Coronary artery (tissue), 2 donors: ENCODE measurements around the gene CNFN.

Source experiments
- DNase-seq: peaks from one replicate; pipeline ENCODE4 v3.0.0-alpha.2; 2017; ENCODE audit warnings: low spot score
- H3K27ac ChIP-seq, 2 donors: fragments of 200-600 bp; sonication (generic); one replicate each; pipeline ENCODE4 v1.5.1; 2016 to 2019
- H3K4me3 ChIP-seq: fragments of 200-600 bp; sonication (generic); 2 replicates; pipeline ENCODE4 v1.5.1; 2016; ENCODE audit warnings: mild to moderate bottlenecking, moderate library complexity
- TF ChIP-seq, protein P1 (sequence below): fragments of 200-600 bp; sonication (generic); IDR thresholded peaks from one replicate; pipeline ENCODE4 v1.5.1; 2019; ENCODE audit warnings: antibody characterized with exemption

CNFN gene, protein sequence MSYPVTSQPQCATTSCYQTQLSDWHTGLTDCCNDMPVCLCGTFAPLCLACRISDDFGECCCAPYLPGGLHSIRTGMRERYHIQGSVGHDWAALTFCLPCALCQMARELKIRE

DNA sequence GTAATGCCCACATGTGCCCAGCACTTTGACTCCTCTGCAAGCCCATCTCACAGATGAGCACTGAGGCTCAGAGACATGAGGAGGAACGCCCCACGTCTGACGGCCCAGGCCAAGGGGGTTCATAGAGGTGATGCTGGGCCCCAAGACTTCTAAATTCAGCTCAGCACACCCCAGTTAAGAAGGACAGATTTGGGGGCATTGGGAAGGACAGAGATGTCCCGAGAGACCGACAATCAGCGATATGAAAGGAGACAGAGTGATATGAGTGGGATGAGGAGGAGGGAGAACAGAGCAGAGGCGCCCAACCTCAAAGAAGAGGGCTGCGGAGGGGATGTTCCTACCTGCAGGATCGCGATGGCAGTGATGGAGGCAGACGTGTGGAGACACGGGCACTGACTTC, at the start of gene CNFN:
TSS of gene CNFN (minus strand) at position 399 of the 400 bp plus-strand sequence. CDS start 1,260 bp downstream, outside the sequence.
- Histone ChIP-seq H3K27ac (no peak within 1 kb of the TSS), H3K4me3 (no peak within 1 kb of the TSS)
- DNase-seq = no peak
- TF ChIP-seq, protein P1, sequence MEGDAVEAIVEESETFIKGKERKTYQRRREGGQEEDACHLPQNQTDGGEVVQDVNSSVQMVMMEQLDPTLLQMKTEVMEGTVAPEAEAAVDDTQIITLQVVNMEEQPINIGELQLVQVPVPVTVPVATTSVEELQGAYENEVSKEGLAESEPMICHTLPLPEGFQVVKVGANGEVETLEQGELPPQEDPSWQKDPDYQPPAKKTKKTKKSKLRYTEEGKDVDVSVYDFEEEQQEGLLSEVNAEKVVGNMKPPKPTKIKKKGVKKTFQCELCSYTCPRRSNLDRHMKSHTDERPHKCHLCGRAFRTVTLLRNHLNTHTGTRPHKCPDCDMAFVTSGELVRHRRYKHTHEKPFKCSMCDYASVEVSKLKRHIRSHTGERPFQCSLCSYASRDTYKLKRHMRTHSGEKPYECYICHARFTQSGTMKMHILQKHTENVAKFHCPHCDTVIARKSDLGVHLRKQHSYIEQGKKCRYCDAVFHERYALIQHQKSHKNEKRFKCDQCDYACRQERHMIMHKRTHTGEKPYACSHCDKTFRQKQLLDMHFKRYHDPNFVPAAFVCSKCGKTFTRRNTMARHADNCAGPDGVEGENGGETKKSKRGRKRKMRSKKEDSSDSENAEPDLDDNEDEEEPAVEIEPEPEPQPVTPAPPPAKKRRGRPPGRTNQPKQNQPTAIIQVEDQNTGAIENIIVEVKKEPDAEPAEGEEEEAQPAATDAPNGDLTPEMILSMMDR = no peak

DNA sequence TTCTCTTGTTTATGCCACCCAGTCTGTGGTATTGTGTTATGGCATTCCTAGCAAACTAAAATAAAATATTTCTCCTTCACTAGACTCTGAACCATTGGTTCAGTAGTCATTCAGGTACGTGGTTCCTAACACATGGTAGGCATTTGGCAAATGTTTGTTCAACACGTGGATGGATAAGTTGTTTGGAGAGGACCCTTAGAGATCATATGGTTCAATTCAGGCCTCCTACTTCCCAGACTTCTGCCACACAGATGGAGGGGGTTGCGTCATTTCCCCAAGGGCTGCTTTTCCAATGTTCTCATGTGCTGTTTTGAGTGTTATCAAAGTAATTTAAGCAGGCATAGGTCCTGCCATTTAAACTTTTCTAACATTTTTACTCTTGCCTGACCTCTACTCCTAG, 45.9 kb upstream of the CNFN start:
- DNase-seq = no peak
- no peak overlapping the region for H3K4me3 ChIP-seq
- H3K27ac ChIP-seq = no peak overlapping the region
- TF ChIP-seq, protein P1 = no peak

DNA sequence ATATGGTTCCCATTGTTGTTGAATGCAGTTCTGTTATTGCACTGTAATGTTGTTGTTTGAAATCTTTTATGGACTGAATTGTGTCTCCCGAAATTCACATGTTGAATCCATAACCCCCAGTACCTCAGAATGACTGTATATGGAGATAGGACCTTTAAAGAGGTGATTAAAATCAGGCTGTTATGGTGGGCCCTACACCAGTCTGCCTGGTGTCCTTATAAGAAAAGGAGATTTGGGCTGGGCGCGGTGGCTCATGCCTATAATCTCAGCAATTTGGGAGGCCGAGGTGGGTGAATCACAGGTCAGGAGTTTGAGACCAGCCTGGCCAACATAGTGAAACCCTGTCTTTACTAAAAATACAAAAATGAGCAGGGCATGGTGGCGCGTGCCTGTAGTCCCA, 45.2 kb upstream of the CNFN start:
- Histone ChIP-seq H3K27ac (no peak overlapping the region), H3K4me3 (no peak overlapping the region)
- DNase-seq = no peak
- TF ChIP-seq, protein P1 = no peak

DNA sequence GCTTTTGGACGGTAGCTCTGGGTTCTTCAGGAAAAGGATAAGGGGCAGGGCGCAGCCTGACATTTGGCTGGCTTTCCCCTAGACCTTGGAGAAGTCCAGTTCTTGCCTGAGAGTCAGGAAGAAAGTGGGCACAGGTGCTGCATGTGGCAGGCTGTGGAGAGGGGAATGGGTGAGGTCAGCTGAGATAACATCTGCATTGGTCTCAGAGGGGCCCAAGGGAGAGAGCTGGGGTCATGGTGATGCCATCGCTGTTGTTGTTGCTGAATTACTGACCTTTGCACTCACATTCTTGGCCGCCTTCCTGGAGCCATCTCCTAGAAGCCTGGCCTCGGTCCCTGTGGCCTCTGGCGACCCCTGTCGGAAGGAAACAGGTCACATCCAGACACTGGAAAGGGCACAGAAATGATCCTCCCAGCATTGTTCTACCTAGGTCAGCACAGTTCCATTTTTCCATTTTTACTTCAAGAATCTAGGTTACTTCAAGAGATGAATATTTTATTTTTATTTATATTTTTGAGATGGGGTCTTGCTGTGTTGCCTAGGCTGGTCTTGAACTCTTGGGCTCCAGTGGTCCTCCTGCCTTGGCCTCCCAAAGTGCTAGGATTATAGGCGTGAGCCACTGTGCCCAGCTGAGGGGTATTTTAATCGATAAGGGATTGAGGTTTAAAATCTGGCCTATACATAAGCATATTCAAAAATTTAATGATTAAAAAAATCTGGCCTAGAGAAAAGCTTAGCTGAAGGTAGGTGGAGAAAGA, 43.6 kb upstream of the CNFN start:
- H3K27ac ChIP-seq = no peak overlapping the region
- no peak for DNase-seq
- TF ChIP-seq, protein P1 = no peak
- no peak overlapping the region for H3K4me3 ChIP-seq

DNA sequence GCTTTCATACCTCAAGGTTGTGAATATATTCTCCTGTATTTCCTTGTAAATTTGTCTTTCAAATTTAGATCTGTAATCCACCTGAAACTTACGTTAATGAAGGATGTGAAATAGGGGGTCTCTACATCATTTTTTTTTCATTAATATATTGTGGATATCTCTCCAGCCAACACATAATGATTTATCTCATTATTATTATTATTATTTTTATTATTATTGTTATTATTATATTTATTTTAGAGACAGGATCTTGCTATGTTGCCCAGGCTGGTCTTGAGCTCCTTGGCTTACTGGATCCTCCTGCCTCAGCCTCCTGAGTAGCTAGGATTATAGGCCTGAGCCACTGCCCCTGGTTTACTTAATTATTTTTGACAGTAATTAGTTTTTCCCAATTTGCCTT, 41.4 kb upstream of the CNFN start:
- Histone ChIP-seq H3K4me3 (no peak overlapping the region), H3K27ac (no peak overlapping the region)
- DNase-seq = no peak
- TF ChIP-seq, protein P1 = no peak

DNA sequence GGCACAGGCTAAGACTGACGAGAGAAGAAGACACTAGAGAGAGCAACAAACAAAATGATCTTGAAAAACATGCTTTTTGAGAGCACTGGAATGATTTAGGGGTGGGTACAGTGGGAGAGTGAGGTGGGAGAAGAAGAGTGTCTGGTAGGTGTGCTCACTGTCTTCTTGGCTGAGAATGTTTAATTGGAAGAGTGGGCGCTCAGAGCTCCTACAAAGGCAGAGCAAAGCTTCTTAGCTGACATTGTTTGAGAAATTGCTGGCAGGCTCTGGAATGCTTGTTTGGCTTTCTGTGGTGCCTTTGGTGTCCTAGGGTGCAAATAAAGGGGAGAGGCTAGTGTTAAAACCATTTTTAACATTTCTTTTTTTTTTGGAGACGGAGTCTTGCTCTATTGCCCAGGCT, 38.6 kb upstream of the CNFN start:
- no peak for DNase-seq
- H3K27ac ChIP-seq = no peak overlapping the region
- TF ChIP-seq, protein P1 = no peak
- H3K4me3 ChIP-seq = no peak overlapping the region

DNA sequence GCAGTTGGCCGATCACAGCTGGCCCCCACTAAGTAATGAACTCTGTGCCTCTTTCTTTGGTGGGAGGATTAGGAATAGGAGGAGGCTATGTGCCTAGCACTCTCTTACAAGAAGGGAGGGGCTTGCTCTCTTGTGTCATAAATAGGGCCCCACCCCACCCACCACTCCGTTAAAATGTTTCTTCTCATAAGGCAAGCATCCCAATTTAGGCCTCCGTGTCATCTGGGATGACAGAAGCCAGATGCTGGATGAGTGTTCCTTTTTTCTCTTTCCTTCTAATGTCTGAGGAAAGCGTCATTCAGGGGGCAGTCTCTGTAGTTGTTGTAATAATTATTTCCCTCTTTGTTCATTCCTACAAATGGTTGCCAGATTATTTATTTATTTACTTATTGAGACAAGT, 37.2 kb upstream of the CNFN start, which contains the start of gene LIPE:
TSS of gene LIPE (minus strand) at position 76 of the 400 bp plus-strand sequence. CDS start 239 bp downstream, outside the sequence.
- Histone ChIP-seq H3K27ac (no peak within 1 kb of the TSS), H3K4me3 (no peak within 1 kb of the TSS)
- DNase-seq = no peak
- TF ChIP-seq, protein P1 = no peak
